Head of caudate nucleus (tissue), 42 donors: ENCODE results near the gene DIS3L2.
A peak's percentile ranks its signal among the peaks of the same experiment; 100 is the strongest.

Experiments used
- DNase-seq, 42 donors: peaks; one replicate each; pipeline versions ENCODE4 v3.0.0 to v3.0.0-alpha.2; 2020 to 2021; ENCODE audit warnings: mixed read lengths in 7 of 42
- intact Hi-C: fragments of 100-400 bp; cut with DNase I; formaldehyde crosslinking; loops from one replicate; pipeline ENCODE4 v1.15.0; 2022

The DIS3L2 gene

GRCh38 chr2:232338094-232338758 is 376.7 kb downstream of the DIS3L2 start:
- intact Hi-C loops = loop anchor here (10.0 kb wide), 1 partner anchor 97 kb away; no protein-coding TSS in a partner anchor
- DNase-seq = peak in 5 of 42 donors; percentile 4 to 36 (median 8)

- intact Hi-C loops = loop anchor here (10.0 kb wide), 1 partner anchor 96 kb away; no protein-coding TSS in a partner anchor
- peak in 3 of 42 donors; percentile 13 to 19 (median 14) for DNase-seq
Observed at GRCh38 chr2:232338759-232339106, 377.2 kb downstream of the DIS3L2 start.

GRCh38 chr2:232339121-232340081 is 377.9 kb downstream of the DIS3L2 start:
- intact Hi-C loops = loop anchor here (10.0 kb wide), 1 partner anchor 95 kb away; no protein-coding TSS in a partner anchor
- peak in 4 of 42 donors; percentile 9 to 31 (median 22) for DNase-seq

- intact Hi-C loops = no loop called here
- DNase-seq = peak in 4 of 42 donors; percentile 13 to 29 (median 20)
Observed at GRCh38 chr2:232340171-232340935, 378.8 kb downstream of the DIS3L2 start.

- DNase-seq = peak in 4 of 42 donors; percentile 4 to 20 (median 14)
- intact Hi-C loops = no loop called here
Observed at GRCh38 chr2:232341061-232341738, 379.7 kb downstream of the DIS3L2 start.

GRCh38 chr2:232341739-232342126 is 380.2 kb downstream of the DIS3L2 start:
- intact Hi-C loops = no loop called here
- peak in 4 of 42 donors; percentile 3 to 28 (median 8) for DNase-seq

GRCh38 chr2:232342635-232343565 is 381.4 kb downstream of the DIS3L2 start:
- intact Hi-C loops = no loop called here
- peak in 1 of 42 donors; percentile 11 for DNase-seq

- peak in 2 of 42 donors; percentile 2 to 13 for DNase-seq
Observed at GRCh38 chr2:232343821-232344220, 382.3 kb downstream of the DIS3L2 start.

GRCh38 chr2:232345251-232345650 is 383.7 kb downstream of the DIS3L2 start:
- peak in 2 of 42 donors; percentile 2 to 7 for DNase-seq
- intact Hi-C loops = no loop called here

More at GRCh38 chr2:232343821-232344220, 382.3 kb downstream of the DIS3L2 start:
- intact Hi-C loops = no loop called here

- intact Hi-C loops = no loop called here
- no peak for DNase-seq
Observed at GRCh38 chr2:232347369-232347768, 385.9 kb downstream of the DIS3L2 start.

- intact Hi-C loops = no loop called here
- DNase-seq = peak in 1 of 42 donors; percentile 10
Observed at GRCh38 chr2:232348936-232349335, 387.4 kb downstream of the DIS3L2 start.

GRCh38 chr2:232349546-232349945 is 388.0 kb downstream of the DIS3L2 start:
- intact Hi-C loops = no loop called here
- peak in 1 of 42 donors; percentile 12 for DNase-seq

- DNase-seq = peak in 1 of 42 donors; percentile 8
- intact Hi-C loops = no loop called here
Observed at GRCh38 chr2:232349946-232350635, 388.6 kb downstream of the DIS3L2 start.

GRCh38 chr2:232350804-232351685 is 389.5 kb downstream of the DIS3L2 start:
- intact Hi-C loops = no loop called here
- DNase-seq = peak in 1 of 42 donors; percentile 10

GRCh38 chr2:232351686-232352510 is 390.4 kb downstream of the DIS3L2 start:
- intact Hi-C loops = no loop called here
- peak in 1 of 42 donors; percentile 9 for DNase-seq
